Activated T-helper 1 cell treated with Interleukin-2 at 50 U/mL for 16 hours (primary cell): ENCODE data around the gene IRF8.

Source experiments
- DNase-seq: peaks from one replicate; pipeline ENCODE4 v3.0.0-alpha.2; 2020; ENCODE audit warnings: low read depth

Gene IRF8

DNA sequence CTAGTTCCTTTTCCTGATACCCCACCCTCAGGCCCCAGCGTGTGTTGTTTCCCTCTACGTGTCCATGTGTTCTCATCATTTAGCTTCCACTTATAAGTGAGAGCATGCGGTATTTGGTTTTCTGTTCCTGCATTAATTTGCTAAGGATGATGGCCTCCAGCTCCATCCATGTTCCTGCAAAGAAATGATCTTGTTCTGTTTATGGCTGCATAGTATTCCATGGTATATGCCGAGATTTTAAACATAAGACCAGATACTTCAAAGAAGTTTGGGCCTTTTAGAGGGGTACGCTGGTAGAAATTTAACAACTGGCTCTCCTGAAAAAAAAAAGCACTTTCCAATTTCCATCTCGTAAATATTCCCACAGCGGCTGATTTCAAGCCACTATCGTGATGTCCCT, 59.8 kb downstream of the IRF8 start:
- DNase-seq, result no peak

DNA sequence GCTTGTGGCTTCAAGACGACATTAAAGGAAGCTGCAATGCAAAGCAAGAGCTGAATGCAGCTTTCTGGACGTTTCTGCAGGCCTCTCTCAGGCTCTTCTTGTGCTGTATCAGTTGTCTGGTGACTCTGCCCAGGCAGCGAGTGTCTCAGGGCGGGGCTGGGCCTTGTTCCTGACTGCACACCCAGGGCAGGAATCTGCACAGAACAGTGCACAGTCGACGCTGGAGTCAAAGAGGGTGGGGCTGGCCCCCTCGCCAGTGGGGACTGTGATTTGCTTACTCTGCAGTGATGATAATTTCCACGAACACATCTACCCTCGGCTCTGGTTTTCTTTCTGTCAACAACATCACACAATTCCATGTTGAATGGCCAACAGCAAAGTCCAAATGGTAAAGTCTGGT, 60.7 kb downstream of the IRF8 start:
- no peak for DNase-seq

GRCh38 chr16:85960486-85961046, 61.6 kb downstream of the IRF8 start:
- DNase-seq, result no peak

DNA sequence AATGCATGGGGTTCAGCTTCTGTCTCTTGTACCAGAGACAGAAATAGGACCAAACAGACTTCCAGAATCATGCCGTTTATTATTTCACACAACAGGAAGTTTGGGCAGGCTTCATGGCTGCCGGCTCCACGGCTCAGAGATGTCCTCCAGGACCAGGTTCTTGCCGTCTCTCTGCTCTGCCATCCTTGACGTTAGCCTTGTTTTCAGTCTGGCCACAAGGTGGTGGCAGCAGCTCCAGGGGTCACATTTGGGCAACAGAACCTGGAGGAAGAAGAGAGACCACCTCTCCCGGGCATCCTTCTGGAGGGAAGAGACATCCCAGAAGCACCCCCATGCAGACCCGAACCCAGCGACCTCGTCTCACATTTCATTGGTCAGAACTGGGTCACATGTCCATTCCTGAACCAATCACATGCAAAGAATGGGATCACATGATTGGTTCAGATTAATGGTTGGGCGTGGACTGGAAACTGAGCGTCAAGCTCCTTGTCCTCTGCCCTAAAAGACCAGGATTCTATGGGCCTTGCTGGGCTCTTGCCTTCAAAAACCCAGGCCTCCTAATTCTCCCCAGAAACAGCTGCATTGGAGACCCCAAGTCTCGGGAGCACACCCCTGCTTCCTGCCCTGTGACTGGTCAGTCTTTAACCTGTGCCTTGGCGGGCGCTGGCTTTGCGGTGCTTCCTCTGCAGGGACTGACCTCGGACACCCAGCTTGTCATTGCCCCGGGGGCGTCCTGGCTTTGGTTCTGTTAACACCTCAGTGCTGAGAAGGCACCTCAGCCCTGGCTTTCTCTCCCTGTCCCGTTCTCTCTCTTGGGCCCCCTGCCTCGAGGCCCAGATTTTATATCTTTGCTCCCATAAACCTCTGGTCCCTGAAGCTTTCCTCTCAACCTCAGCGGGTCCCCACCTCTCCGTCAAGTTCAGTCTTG, 63.3 kb downstream of the IRF8 start:
- DNase-seq, result no peak

GRCh38 chr16:85963753-85964285, 64.9 kb downstream of the IRF8 start:
- no peak for DNase-seq

DNA sequence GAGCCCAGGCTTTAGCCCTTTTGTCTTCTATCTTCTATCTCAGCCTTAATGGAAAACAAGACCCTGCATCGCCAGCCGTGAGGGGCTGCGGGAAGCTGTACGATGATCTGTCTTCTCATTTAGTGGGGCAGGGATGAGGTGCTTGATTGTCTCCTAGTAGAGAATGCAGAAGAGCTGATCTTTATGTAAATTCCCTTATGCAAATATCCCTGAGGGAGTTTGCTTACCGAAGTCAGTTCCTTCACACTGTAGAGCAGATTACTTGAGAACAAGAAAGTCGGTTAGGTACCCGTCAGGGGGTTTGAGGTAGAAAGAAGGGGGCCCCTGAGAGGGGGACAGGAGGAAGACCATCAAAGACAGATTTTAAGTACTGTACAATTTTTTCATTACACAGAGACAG, 66.2 kb downstream of the IRF8 start:
- DNase-seq, result no peak

- no peak for DNase-seq
Observed at GRCh38 chr16:85967111-85967510, 68.1 kb downstream of the IRF8 start.

DNA sequence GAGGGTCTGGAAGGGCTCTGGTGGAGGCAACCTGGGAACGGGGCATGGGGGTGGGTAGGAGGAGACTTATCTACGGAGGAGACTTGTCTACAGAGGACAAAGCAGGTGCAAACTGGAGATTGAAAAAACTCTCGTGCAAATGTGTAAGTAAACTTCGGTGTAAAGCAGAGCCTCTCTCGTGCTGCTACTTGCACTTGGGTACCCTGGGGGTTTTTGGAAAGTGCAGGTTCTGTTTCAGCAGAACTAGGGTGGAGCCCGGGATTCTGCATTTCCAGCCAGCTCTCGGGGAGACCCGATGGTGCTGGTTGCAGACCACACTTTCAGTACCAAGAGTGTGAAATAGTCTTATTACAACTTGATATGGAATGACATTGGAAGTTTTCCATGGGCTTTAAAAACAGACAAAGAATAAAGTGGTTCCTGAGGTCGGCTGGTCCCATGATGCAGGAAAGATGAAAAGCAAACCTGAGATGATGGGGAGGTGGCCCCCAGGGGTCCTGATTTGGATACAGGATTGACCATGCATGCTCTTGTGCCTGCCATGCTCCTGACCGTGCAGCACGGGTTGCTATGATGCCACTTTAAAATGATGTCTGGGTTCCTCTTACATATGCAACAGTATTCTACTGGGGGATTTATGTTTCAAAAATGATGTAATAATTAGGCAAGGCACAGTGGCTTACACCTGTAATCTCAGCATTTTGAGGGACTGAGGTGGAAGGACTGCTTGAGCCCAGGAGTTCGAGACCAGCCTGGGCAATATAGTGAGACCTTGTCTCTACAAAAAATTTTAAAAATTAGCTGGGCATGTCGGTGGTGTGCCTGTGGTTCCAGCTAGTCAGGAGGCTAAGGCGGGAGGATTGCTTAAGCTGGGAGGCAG, 69.3 kb downstream of the IRF8 start:
- no peak for DNase-seq

- DNase-seq, result no peak
Observed at GRCh38 chr16:85969159-85969558, 70.2 kb downstream of the IRF8 start.

- DNase-seq, result no peak
Observed at GRCh38 chr16:85969591-85969990, 70.6 kb downstream of the IRF8 start.

- DNase-seq, result no peak
Observed at GRCh38 chr16:85970016-85970733, 71.2 kb downstream of the IRF8 start.

DNA sequence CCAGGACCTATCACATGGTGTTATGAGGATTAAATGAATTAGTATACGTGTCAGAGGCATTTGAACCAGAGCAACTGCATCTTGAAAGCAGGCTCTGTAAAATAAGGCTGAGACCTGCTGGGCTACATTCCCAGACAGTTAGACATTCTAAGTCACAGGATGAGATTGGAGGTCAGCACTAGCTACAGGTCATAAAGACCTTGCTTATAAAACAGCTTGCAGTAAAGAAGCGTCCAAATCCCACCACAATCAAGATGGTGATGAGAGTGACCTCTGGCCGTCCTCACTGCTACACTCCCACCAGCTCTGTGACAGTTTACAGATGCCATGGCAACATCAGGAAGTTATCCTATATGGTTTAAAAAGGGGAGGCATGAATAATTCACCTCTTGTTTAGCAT, 71.8 kb downstream of the IRF8 start:
- DNase-seq, result no peak
